GM18505 (cell line): ENCODE data around the gene NUP88.
"Not testable (repeated sequence)": the region's sequence is repeated elsewhere in the genome, so short reads cannot be mapped to it uniquely, and the experiment has no call there.

Experiments
- ATAC-seq: cut with Tn5 transposase; IDR thresholded peaks from one replicate; pipeline ENCODE4 v1.9.1; 2021; ENCODE audit not compliant: unreplicated experiment
- POLR2A ChIP-seq: IDR thresholded peaks from 4 replicates; pipeline ENCODE4 v1.6.1; 2011; ENCODE audit warnings: borderline replicate concordance; ENCODE audit not compliant: insufficient read depth, insufficient read length; ENCODE audit errors: extremely low read depth

The NUP88 gene

DNA sequence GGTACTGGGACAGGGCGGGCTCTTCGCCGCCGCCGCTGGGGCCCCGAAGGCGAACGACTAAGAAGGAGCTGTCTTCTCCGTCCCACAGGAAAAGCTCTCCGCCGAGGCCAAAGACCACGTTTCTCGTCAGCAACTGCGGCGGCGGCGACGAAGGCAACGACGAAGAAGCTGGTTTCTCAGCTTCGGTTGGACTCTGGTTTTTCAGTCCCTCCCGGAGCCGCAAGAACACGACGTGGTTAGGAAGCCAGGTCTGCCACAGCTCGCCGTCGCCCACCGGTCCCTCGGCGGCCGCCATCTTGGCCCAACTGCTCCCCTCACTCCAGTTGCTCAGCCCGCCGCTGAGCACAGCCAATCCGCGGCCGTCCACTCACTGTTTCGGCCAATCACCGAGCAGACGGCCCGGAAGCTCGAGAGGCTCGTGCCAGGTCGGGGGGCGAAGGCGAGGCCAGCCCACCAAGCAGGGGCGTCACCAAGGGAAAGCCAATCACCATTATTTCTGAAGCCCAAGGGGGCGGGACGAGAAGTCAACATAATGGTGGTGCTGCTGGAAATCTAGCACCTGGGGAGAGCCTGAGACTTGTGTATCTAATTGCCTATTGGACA, at the start of gene NUP88:
Gene NUP88, minus strand, starts transcription at position 307 of the 603 bp plus-strand sequence. Its CDS starts 12 bp downstream, at position 295.
- TF ChIP-seq POLR2A = peak; percentile 86
- peak; percentile 86 for ATAC-seq

DNA sequence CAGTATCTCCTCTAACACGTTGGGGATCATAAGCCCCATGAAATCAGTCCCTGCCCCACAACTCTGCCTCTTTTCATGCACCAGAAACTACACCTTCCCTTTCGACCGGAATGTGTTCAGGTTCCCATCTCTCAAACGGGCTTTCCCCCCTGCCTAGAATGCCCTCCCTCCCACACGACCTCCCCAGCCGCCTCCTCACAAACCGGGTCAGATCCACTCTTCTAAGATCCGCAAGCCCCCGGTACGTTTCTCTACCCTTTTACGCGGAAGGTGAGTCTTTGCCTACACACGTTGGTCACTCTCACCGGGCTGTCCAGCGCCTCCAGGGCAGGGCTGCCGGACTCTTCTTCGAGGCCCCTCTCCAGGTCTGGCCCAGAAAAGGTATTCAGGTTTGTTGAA, 48.6 kb upstream of the NUP88 start:
- TF ChIP-seq POLR2A = no peak
- ATAC-seq = peak; percentile 19

DNA sequence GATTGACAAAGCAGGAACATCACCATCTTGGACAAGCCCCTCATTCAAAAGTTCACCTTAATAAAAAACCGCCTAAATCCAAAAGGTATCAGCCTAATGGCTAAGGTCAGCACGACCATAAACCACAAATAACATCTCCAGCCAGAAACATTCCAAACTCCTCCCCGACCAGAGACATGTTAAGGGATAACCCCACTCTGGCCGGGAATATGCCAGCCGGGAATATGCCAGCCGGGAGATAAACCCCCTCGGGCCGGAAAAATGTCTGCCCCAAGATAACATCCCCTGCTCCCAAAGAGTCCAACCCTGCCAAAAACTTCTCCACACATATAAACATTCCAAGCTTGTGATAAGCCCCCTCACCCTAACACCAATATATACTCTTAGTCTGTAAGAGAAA, 48.0 kb upstream of the NUP88 start:
- ATAC-seq = no peak
- no peak for TF ChIP-seq POLR2A

DNA sequence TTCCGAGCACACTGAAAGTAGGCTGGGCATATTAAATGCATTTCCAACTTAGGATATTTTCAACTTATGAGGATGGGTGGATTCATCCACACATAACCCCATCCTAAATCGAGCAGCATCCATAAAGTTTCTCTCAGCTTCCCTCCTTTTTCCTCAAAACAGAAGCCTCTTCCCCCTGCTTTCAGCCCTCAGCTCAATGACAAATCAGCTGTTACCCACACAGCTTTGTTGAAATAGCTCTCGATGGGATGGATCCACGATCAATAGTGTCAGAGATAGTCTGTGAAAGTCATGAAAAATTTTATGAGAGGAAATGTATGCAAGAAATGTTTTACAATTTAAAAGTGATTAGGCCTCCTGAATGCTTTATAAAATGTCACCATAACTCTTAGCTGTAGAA, 46.8 kb upstream of the NUP88 start:
- no peak for ATAC-seq
- TF ChIP-seq POLR2A = no peak

DNA sequence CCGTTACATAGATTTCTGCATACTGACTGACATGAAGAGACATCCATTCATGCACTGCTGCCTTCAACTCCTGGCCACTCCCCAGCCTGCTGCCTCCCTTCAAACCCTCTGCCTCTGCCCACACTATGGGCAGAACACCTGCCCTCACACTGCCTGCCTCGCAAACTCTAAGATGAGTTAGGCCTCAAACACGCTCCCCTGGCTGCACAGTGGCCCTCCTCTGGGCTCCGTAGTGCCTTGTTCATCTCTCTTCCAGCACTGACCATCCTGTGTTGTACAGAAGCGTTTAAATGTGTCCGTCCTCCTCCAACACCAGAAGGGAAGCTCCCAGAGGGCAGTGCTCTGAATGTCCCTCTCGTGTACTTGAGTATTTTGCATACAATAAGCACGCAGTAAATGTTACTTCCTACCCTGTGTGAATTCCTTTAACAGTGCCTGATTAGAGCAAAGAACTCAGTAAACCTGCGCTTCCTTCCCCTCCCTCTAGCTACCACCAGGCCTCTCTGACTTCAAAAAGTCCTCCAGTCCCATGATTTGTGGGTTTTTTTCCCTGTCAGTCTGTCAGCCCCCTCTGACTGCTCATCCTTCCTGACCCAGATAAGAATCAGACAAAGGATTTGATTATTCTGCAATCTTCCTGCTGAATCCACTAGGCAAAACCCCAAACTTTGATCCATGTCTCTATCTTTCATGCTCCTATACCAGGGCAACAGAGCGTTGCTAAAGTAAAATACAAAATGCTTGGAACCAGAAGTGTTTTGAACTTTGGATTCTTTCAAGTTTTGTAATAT, 45.5 kb upstream of the NUP88 start:
- TF ChIP-seq POLR2A = no peak
- no peak for ATAC-seq

DNA sequence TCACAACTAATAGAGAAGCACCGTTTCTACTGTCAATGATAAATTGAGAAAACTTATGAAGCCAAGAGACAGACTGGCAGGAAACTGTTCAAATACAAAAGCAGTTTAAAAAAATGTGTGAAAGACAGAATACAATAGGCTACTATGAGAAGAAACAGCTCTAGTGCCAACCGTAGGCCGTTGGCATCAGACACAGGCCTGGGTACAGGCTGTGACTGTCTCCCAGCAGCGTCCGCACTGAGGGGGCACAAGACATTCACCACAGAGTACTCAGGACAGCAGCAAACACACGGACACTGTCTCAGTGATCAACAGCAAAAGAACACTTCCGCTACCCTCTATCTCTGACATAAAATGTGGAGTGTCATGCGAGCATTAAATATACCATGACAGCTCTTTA, 27.3 kb upstream of the NUP88 start:
- TF ChIP-seq POLR2A = no peak
- no peak for ATAC-seq

DNA sequence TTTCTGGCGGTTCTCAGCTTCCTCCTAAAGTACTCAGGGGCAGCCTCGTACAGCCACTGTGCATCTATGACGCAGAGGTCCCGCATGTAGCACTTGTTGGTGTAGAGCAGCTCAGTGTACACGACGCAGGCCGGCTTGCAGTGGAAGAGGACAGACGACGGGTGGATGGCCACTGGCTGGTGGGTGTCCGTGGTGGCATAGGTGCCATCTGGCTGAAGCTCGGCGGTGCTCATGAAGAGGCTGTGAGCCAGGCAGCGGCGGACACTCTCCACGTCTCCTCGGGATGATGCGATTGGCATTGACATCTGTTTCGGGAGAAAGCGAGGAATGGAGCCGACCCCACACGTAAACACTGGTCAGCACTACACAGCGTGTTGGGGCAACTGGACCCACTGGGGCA, 24.7 kb upstream of the NUP88 start:
- ATAC-seq = no peak
- TF ChIP-seq POLR2A = no peak

DNA sequence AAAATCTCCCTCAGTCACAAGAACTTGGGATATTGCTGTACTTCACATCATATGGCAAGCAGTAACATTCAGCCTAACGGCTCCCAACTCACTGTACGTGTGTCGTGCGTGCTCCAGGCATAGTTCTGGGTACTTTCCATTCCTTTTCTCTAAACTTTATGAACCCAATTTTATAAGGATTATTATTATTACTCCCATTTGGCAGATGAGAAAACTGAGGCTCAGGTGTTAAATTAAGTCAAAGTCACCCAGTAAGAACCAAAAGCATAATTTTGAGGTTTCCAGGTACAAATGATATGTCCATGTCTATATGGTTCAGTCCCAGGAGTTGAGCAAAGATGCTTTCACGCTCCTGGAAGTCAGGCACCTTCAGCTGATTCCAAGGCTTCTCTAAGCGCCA, 24.3 kb upstream of the NUP88 start:
- no peak for ATAC-seq
- TF ChIP-seq POLR2A = no peak

DNA sequence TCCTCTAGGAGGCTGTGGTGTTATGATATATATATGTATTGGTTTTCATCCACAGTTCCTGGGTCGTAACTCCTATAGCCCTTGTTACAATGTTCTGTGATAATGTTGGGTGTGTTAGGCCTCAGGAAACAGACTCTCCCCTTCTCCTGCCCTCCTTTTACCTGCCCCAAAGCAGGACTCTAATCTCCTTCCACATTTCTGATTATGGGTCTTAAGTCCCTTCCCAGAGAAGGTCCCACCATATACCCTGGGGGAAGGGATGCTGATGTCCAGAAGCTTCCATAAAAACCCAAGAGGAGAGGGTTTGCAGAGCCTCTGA, 19.9 kb upstream of the NUP88 start:
- ATAC-seq = no peak
- TF ChIP-seq POLR2A = no peak

DNA sequence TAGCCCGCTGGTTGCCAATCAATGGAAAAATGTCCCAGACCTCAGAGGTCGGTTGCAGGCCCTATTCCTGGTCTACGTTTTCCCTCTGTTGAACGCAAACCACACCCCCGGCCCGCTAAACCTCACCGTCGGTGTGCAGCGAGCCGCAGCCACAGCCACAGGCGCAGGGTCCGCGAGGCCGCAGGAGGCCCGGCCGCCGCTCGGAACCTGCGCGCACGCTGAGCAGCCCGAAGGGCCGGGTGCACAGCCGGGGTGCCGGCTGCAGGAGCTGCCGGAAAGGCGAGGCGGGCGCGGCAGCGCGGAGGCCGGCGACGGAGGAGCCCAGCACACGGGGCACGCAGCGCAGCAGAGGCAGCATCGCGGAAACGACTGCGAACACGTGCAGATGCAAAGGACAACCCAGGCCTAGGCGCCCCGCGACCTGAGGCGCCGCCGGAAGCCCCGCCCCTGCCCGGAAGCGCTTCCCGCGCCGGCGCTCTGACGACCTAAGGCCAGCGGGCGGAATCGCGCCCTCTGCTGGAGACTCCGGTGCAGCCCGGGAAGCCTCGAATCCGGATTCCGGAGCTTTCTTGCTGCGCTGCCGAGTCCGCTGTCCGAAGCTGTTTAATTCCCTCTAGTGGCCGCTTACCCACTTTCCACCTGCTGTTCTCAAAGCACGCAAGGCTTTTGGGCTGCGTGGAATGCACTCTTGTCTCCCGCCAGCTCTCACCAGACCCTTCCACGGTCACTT, 19.4 kb upstream of the NUP88 start, which contains the start of gene C1QBP:
Gene C1QBP, minus strand, starts transcription at position 440 of the 730 bp plus-strand sequence. Its CDS starts 82 bp downstream, at position 358.
- peak; percentile 88 for ATAC-seq
- TF ChIP-seq POLR2A = peak; percentile 92

DNA sequence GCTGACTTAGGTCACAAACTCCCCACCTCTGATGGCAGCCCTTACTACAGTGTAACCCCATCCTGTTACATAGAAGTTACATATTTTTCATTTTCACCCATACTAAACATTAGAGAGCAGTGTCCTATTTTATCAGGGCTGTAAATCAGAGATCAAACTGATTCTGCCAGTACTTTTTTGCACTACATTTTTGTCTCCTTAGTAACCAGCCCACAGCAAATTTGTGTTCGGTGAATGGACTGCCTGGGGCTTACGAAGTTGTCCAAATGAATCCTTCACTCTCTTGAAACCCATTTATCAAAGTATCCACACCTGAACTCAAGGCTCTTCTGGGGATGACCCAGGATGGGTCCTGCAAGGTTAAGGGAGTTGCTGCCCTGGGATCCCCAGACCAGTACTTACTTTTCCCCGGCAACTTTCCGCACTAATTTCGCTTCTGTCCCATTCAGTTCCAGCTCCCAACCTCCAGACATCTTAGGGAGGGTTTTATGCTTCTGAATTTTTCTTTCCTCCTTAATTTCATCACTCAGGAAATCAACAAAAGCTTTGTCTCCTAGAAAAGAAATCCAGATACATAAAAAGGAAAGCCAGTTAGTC, 18.4 kb upstream of the NUP88 start:
- no peak for TF ChIP-seq POLR2A
- ATAC-seq = no peak

DNA sequence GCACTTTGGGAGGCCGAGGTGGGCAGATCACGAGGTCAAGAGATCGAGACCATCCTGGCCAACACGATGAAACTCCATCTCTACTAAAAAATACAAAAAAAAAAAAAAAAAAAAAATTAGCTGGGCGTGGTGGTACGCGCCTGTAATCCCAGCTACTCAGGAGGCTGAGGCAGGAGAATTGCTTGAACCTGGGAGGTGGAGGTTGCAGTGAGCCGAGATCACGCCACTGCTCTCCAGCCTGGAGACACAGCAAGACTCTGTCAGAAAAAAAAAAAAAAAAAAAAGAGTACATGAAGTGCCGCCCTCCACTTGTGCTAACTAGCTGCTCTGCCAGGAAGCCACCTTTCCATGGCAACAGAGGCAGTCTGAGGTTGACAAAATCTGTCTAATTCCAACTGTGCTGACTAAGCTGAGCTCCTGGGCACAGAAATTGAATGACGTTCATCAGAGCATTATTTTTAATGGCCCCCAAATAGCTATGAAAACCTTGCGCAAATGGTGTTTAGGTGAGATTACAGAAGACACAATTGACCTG, 16.4 kb upstream of the NUP88 start:
- not testable (repeated sequence) for ATAC-seq

DNA sequence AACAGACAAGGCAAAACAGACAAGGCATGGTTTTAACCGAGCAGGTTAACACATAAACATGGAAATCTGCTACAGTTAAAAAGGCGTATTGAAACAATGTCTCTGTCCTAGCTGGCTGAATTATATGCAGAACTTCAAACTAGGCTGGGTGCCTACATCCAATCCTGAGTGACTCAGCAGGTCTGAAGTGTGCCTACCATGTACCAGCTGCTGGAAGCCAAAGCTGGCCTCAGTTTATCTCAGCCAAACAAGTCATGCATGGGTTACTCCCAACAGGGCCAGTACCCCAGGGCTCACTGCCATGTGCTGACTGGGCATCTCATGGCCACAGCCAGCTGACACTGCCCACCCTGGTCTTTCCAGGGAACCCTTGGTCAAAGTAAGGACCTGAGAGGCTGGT, 15.5 kb upstream of the NUP88 start:
- no peak for ATAC-seq
- no peak for TF ChIP-seq POLR2A
